ENCODE data around the gene SGIP1. TPM values are rescaled to one million over a fixed set of nuclear protein-coding genes. Genes with fewer than 3 reads are reported as not detected.

SGIP1 gene
- total and polyA plus RNA-seq, 4 donors, result 2.7 to 17.0 (median 4.7) TPM

GRCh38 chr1:66737836-66738235 lies 203.9 kb downstream of the SGIP1 start:
- TF ChIP-seq CTCF (IDR thresholded peaks at IDR 0.05; ENCODE audit: control extremely low read depth, extremely low read depth), result no peak
- H3K36me3 ChIP-seq (ENCODE audit: control insufficient read depth in 4 of 4, insufficient read depth in 4 of 4, low read length in 4 of 4), result no peaks in the 10 kb centered on the region
- peaks cover 0 to 5% (median 0%) of the 10 kb centered on the region in 5 donors for H3K4me1 ChIP-seq (ENCODE audit: control insufficient read depth in 5 of 5, insufficient read depth in 5 of 5, low read length in 5 of 5)
- ATAC-seq (ENCODE audit: insufficient read depth, low FRiP score), result no peak
- no peak for DNase-seq
- H3K9ac ChIP-seq (ENCODE audit: insufficient read depth in 1 of 2, low read length in 2 of 2), result no peak overlapping the region
- WGBS, 2 donors, result 89 to 93% methylated on average over 2 of the region's 2 CpGs
- no peak overlapping the region for H3K27ac ChIP-seq (ENCODE audit: low read depth in 1 of 2, low read length in 1 of 2)
- H3K4me3 ChIP-seq, result no peak overlapping the region
- no peaks in the 10 kb centered on the region for H3K27me3 ChIP-seq (ENCODE audit: control insufficient read depth in 3 of 3, insufficient read depth in 3 of 3, low read length in 2 of 3)
- H3K9me3 ChIP-seq (ENCODE audit: control insufficient read depth in 4 of 4, insufficient read depth in 3 of 4, low read length in 3 of 4), result peaks cover 0 to 3% (median 0%) of the 10 kb centered on the region in 4 donors

GRCh38 chr1:66739401-66740157 lies 205.6 kb downstream of the SGIP1 start:
- ATAC-seq (ENCODE audit: insufficient read depth, low FRiP score), result no peak
- peaks cover 0 to 3% (median 0%) of the 10 kb centered on the region in 4 donors for H3K9me3 ChIP-seq (ENCODE audit: control insufficient read depth in 4 of 4, insufficient read depth in 3 of 4, low read length in 3 of 4)

GRCh38 chr1:66745451-66745850 lies 211.5 kb downstream of the SGIP1 start:
- H3K4me1 ChIP-seq (ENCODE audit: control insufficient read depth in 5 of 5, insufficient read depth in 5 of 5, low read length in 5 of 5), result no peaks in the 10 kb centered on the region
- no peaks in the 10 kb centered on the region for H3K27me3 ChIP-seq (ENCODE audit: control insufficient read depth in 3 of 3, insufficient read depth in 3 of 3, low read length in 2 of 3)
- WGBS, 2 donors, result 36 to 65% methylated on average over 2 of the region's 2 CpGs
- no peak overlapping the region for H3K27ac ChIP-seq (ENCODE audit: low read depth in 1 of 2, low read length in 1 of 2)
- H3K4me3 ChIP-seq, result no peak overlapping the region
- DNase-seq (no peak), ATAC-seq (ENCODE audit: insufficient read depth, low FRiP score) (no peak)
- no peak overlapping the region for H3K9ac ChIP-seq (ENCODE audit: insufficient read depth in 1 of 2, low read length in 2 of 2)
- TF ChIP-seq CTCF (IDR thresholded peaks at IDR 0.05; ENCODE audit: control extremely low read depth, extremely low read depth), result no peak
- no peaks in the 10 kb centered on the region for H3K36me3 ChIP-seq (ENCODE audit: control insufficient read depth in 4 of 4, insufficient read depth in 4 of 4, low read length in 4 of 4)
- no peaks in the 10 kb centered on the region for H3K9me3 ChIP-seq (ENCODE audit: control insufficient read depth in 4 of 4, insufficient read depth in 3 of 4, low read length in 3 of 4)

More at GRCh38 chr1:66739401-66740157, 205.6 kb downstream of the SGIP1 start:
- Histone ChIP-seq H3K27me3 (ENCODE audit: control insufficient read depth in 3 of 3, insufficient read depth in 3 of 3, low read length in 2 of 3) (no peaks in the 10 kb centered on the region), H3K27ac (ENCODE audit: low read depth in 1 of 2, low read length in 1 of 2) (peak overlapping the region in 1 of 2 donors; percentile 26), H3K9ac (ENCODE audit: insufficient read depth in 1 of 2, low read length in 2 of 2) (no peak overlapping the region), H3K4me3 (no peak overlapping the region), H3K36me3 (ENCODE audit: control insufficient read depth in 4 of 4, insufficient read depth in 4 of 4, low read length in 4 of 4) (no peaks in the 10 kb centered on the region), H3K4me1 (ENCODE audit: control insufficient read depth in 5 of 5, insufficient read depth in 5 of 5, low read length in 5 of 5) (no peaks in the 10 kb centered on the region)
- no peak for TF ChIP-seq CTCF (IDR thresholded peaks at IDR 0.05; ENCODE audit: control extremely low read depth, extremely low read depth)
- WGBS, 2 donors, result 49 to 65% methylated on average over 9 of the region's 9 CpGs
- no peak for DNase-seq
